ENCODE measurements around the gene URI1.

GRCh38 chr19:29945017-29945416 is 3.0 kb downstream of the URI1 start:
- no peak for TF ChIP-seq CTCF (IDR thresholded peaks at IDR 0.05)
- TF ChIP-seq POLR2A (IDR thresholded peaks at IDR 0.05), result no peak
